Vagina (tissue), 2 donors: Measurements from ENCODE around the gene LRRC49.

Source experiments
- POLR2A ChIP-seq, 2 donors: fragments of 450-650 bp; IDR thresholded peaks; one replicate each; pipeline ENCODE4 v1.6.1; 2017; ENCODE audit warnings: antibody characterized with exemption in 2 of 2, mild to moderate bottlenecking in 2 of 2, moderate library complexity in 2 of 2
- POLR2AphosphoS5 ChIP-seq, 2 donors: sonication (generic); formaldehyde crosslinking; IDR thresholded peaks; one replicate each; pipeline ENCODE4 v1.9.0; 2017; ENCODE audit warnings: antibody characterized with exemption in 2 of 2, mild to moderate bottlenecking in 2 of 2, low read depth in 1 of 2; ENCODE audit not compliant: insufficient read depth in 1 of 2
- TF ChIP-seq, protein P1 (sequence below), 3 experiments: fragments of 450-650 bp in 2 of 3; fragments of 200-600 bp in 1 of 3; sonication (generic) in 1 of 3; IDR thresholded peaks; one replicate each; pipeline ENCODE4 v1.5.1; 2017 to 2019; ENCODE audit warnings: antibody characterized with exemption in 3 of 3, mild to moderate bottlenecking in 2 of 3, moderate library complexity in 2 of 3

DNA sequence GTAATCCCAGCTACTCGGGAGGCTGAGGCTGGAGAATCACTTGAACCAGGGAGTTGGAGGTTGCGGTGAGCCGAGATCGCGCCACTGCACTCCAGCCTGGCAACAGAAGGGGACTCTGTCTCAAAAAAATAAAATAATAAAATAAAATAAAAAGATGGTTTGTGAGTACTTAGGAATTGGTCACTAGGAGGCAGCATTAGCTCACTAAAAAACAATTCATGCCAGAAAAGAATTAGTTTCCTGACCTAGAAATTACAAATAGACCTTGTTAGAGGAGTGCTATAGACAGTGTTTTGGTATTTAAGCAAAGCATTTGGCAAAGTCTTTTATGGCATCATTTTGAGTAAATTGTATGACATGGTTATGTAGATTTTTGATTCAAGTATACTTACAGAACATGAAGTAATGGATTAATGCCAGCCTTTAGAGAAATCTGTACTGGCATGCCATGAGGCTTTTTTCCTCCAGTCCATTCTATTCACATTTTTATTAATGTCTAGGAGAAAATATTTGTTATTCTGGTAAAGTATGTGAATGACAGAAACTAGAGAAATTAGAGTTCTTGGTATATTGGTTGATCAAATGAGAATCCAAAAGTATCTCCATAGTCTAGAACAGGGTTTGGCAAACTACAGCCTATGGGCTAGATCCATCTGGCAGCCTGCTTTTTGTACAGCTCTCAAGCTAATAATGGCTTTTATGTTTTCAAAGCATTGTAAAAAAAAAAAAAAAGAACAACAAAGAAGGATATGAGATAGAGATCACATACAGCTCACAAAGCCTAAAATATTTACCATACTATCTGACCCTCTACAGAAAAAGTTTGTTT, 81.6 kb downstream of the LRRC49 start:
- TF ChIP-seq, protein P1, sequence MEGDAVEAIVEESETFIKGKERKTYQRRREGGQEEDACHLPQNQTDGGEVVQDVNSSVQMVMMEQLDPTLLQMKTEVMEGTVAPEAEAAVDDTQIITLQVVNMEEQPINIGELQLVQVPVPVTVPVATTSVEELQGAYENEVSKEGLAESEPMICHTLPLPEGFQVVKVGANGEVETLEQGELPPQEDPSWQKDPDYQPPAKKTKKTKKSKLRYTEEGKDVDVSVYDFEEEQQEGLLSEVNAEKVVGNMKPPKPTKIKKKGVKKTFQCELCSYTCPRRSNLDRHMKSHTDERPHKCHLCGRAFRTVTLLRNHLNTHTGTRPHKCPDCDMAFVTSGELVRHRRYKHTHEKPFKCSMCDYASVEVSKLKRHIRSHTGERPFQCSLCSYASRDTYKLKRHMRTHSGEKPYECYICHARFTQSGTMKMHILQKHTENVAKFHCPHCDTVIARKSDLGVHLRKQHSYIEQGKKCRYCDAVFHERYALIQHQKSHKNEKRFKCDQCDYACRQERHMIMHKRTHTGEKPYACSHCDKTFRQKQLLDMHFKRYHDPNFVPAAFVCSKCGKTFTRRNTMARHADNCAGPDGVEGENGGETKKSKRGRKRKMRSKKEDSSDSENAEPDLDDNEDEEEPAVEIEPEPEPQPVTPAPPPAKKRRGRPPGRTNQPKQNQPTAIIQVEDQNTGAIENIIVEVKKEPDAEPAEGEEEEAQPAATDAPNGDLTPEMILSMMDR (IDR thresholded peaks at IDR 0.05) = peak in 1 of 3 experiments; percentile 18
- TF ChIP-seq POLR2AphosphoS5 (IDR thresholded peaks at IDR 0.05; ENCODE audit: insufficient read depth in 1 of 2, low read depth in 1 of 2) (no peak), POLR2A (IDR thresholded peaks at IDR 0.05) (no peak)
